Mesendoderm (in vitro differentiated cells): ENCODE data around the gene CAP2.
A peak's percentile ranks its signal among the peaks of the same experiment; 100 is the strongest.

Experiments used
- DNase-seq: peaks from one replicate; pipeline ENCODE4 v3.0.0; 2013
- H2AK5ac ChIP-seq: 2 replicates; pipeline ENCODE4 v1.6.1; 2013; ENCODE audit warnings: low read length, inconsistent platforms
- H2BK120ac ChIP-seq: 2 replicates; pipeline ENCODE4 v1.6.1; 2013; ENCODE audit warnings: low read depth, mild to moderate bottlenecking, low read length, moderate library complexity, mixed read lengths
- H2BK15ac ChIP-seq: replicated peaks from 2 replicates; pipeline ENCODE4 v1.6.1; 2013; ENCODE audit warnings: low read depth, mild to moderate bottlenecking, moderate library complexity
- H2BK5ac ChIP-seq: 2 replicates; pipeline ENCODE4 v1.6.1; 2013; ENCODE audit warnings: low read length, inconsistent platforms
- H3K18ac ChIP-seq: 2 replicates; pipeline ENCODE4 v1.6.1; 2013; ENCODE audit warnings: mild to moderate bottlenecking, low read length, mixed read lengths
- H3K23ac ChIP-seq: one replicate; pipeline ENCODE4 v1.6.1; 2013; ENCODE audit warnings: low read length
- H3K27ac ChIP-seq: 2 replicates; pipeline ENCODE4 v1.5.1; 2013; ENCODE audit warnings: low read depth, mild to moderate bottlenecking, inconsistent platforms, low read length, moderate library complexity
- H3K27me3 ChIP-seq: 2 replicates; pipeline ENCODE4 v1.6.1; 2013; ENCODE audit warnings: low read length, control low read depth, mild to moderate bottlenecking, inconsistent platforms; ENCODE audit not compliant: insufficient read depth, poor library complexity
- H3K36me3 ChIP-seq: 2 replicates; pipeline ENCODE4 v1.6.1; 2013; ENCODE audit warnings: low read length, inconsistent platforms; ENCODE audit not compliant: control insufficient read depth, insufficient read depth
- H3K4ac ChIP-seq: one replicate; pipeline ENCODE4 v1.6.1; 2013; ENCODE audit warnings: low read depth, mild to moderate bottlenecking, low read length, moderate library complexity
- H3K4me1 ChIP-seq: 2 replicates; pipeline ENCODE4 v1.6.1; 2013; ENCODE audit warnings: low read depth, low read length, inconsistent platforms; ENCODE audit not compliant: control insufficient read depth
- H3K4me2 ChIP-seq: 2 replicates; pipeline ENCODE4 v1.6.1; 2013; ENCODE audit warnings: low read length
- H3K4me3 ChIP-seq: 2 replicates; pipeline ENCODE4 v1.5.1; 2013; ENCODE audit warnings: mild to moderate bottlenecking, low read length
- H3K56ac ChIP-seq: one replicate; pipeline ENCODE4 v1.6.1; 2013; ENCODE audit warnings: low read length
- H3K79me1 ChIP-seq: 2 replicates; pipeline ENCODE4 v1.6.1; 2013; ENCODE audit warnings: low read length, inconsistent platforms
- H3K79me2 ChIP-seq: 2 replicates; pipeline ENCODE4 v1.6.1; 2013; ENCODE audit warnings: mild to moderate bottlenecking, low read length; ENCODE audit not compliant: control insufficient read depth, insufficient read depth
- H3K9ac ChIP-seq: 2 replicates; pipeline ENCODE4 v1.6.1; 2013; ENCODE audit warnings: low read length, inconsistent platforms
- H4K5ac ChIP-seq: one replicate; pipeline ENCODE4 v1.6.1; 2013; ENCODE audit warnings: low read length
- H4K8ac ChIP-seq: one replicate; pipeline ENCODE4 v1.6.1; 2013; ENCODE audit warnings: low read depth, mild to moderate bottlenecking, control low read depth, low read length, moderate library complexity
- WGBS: extraction: QIAGEN DNeasy Blood & Tissue Kit; methylation state at CpG from one replicate; pipeline ENCODE4 v1.1.7; 2013; ENCODE audit warnings: low lambda C conversion rate, missing lambda C conversion rate; ENCODE audit not compliant: insufficient coverage; ENCODE audit errors: extremely low coverage; 5-methylcytosine and 5-hydroxymethylcytosine counted together

CAP2 gene

GRCh38 chr6:17477356-17477755 is 84.0 kb downstream of the CAP2 start:
- Histone ChIP-seq H3K9ac (no peak overlapping the region), H3K79me1 (no peaks in the 10 kb centered on the region), H3K4me3 (no peak overlapping the region), H3K4me2 (no peak overlapping the region), H3K27me3 (no peaks in the 10 kb centered on the region), H3K23ac (no peak overlapping the region), H2AK5ac (no peak overlapping the region), H3K18ac (no peak overlapping the region), H3K27ac (no peak overlapping the region), H3K4ac (no peak overlapping the region), H2BK120ac (no peak overlapping the region), H3K56ac (no peak overlapping the region), H3K36me3 (no peaks in the 10 kb centered on the region), H4K5ac (no peak overlapping the region), H4K8ac (no peak overlapping the region), H2BK5ac (no peak overlapping the region), H2BK15ac (no peak overlapping the region), H3K79me2 (no peaks in the 10 kb centered on the region), H3K4me1 (peaks cover 2% of the 10 kb centered on the region)
- no peak for DNase-seq
- no CpG with 5 or more reads among the region's 2 CpGs for WGBS

GRCh38 chr6:17478223-17478907 is 85.0 kb downstream of the CAP2 start:
- H2BK5ac ChIP-seq, result no peak overlapping the region
- no CpG with 5 or more reads among the region's 7 CpGs for WGBS
- no peak overlapping the region for H2BK120ac ChIP-seq
- H3K9ac ChIP-seq, result no peak overlapping the region
- DNase-seq, result peak; percentile 36
- no peak overlapping the region for H2AK5ac ChIP-seq
- no peak overlapping the region for H3K4me2 ChIP-seq
- H3K27ac ChIP-seq, result no peak overlapping the region
- H4K5ac ChIP-seq, result no peak overlapping the region
- no peaks in the 10 kb centered on the region for H3K36me3 ChIP-seq
- H3K4me3 ChIP-seq, result no peak overlapping the region
- H3K56ac ChIP-seq, result no peak overlapping the region
- no peak overlapping the region for H3K18ac ChIP-seq
- H3K4ac ChIP-seq, result no peak overlapping the region
- peaks cover 2% of the 10 kb centered on the region for H3K4me1 ChIP-seq
- H3K79me1 ChIP-seq, result no peaks in the 10 kb centered on the region
- H3K79me2 ChIP-seq, result no peaks in the 10 kb centered on the region
- H3K23ac ChIP-seq, result no peak overlapping the region
- H3K27me3 ChIP-seq, result no peaks in the 10 kb centered on the region
- H4K8ac ChIP-seq, result no peak overlapping the region
- no peak overlapping the region for H2BK15ac ChIP-seq

GRCh38 chr6:17478946-17479345 is 85.6 kb downstream of the CAP2 start:
- H3K4me2 ChIP-seq, result no peak overlapping the region
- no peak overlapping the region for H3K4me3 ChIP-seq
- H3K79me1 ChIP-seq, result no peaks in the 10 kb centered on the region
- H2BK120ac ChIP-seq, result no peak overlapping the region
- DNase-seq, result no peak
- no peaks in the 10 kb centered on the region for H3K79me2 ChIP-seq
- H3K4me1 ChIP-seq, result peaks cover 2% of the 10 kb centered on the region
- no peak overlapping the region for H3K23ac ChIP-seq
- no peak overlapping the region for H4K5ac ChIP-seq
- H2BK15ac ChIP-seq, result no peak overlapping the region
- no peak overlapping the region for H3K4ac ChIP-seq
- H3K27ac ChIP-seq, result no peak overlapping the region
- no CpG with 5 or more reads among the region's 7 CpGs for WGBS
- H4K8ac ChIP-seq, result no peak overlapping the region
- no peak overlapping the region for H3K9ac ChIP-seq
- no peak overlapping the region for H3K56ac ChIP-seq
- H2BK5ac ChIP-seq, result peak overlapping the region; percentile 66
- no peaks in the 10 kb centered on the region for H3K36me3 ChIP-seq
- no peak overlapping the region for H3K18ac ChIP-seq
- H3K27me3 ChIP-seq, result no peaks in the 10 kb centered on the region
- peak overlapping the region; percentile 41 for H2AK5ac ChIP-seq

DNA sequence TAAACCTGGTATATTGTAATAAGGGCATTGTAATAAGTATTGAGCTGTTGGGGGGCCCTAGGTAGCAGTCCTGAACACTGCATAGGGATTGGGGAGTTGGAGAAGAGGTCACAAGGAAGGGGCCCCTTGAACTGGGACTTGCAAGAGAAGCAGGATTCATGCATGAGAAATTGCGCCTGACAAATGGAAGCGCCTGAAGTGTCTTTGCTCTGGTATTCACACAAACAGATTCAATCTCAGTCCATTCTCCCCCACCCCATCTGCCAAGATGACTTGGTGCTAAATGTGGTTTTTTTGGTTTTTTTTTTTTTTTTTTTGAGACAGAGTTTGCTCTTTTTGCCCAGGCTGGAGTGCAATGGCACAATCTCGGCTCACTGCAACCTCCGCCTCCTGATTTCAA is 87.1 kb downstream of the CAP2 start:
- H3K18ac ChIP-seq, result no peak overlapping the region
- no peak overlapping the region for H2BK120ac ChIP-seq
- H4K5ac ChIP-seq, result no peak overlapping the region
- no peak overlapping the region for H3K4me2 ChIP-seq
- H3K79me2 ChIP-seq, result no peaks in the 10 kb centered on the region
- H2BK5ac ChIP-seq, result no peak overlapping the region
- H3K79me1 ChIP-seq, result no peaks in the 10 kb centered on the region
- WGBS, result no CpG with 5 or more reads among the region's 4 CpGs
- no peak for DNase-seq
- no peaks in the 10 kb centered on the region for H3K27me3 ChIP-seq
- H3K4me3 ChIP-seq, result no peak overlapping the region
- no peak overlapping the region for H3K56ac ChIP-seq
- no peaks in the 10 kb centered on the region for H3K36me3 ChIP-seq
- H3K9ac ChIP-seq, result no peak overlapping the region
- no peak overlapping the region for H2AK5ac ChIP-seq
- no peak overlapping the region for H3K23ac ChIP-seq
- no peak overlapping the region for H3K4ac ChIP-seq
- H4K8ac ChIP-seq, result no peak overlapping the region
- no peak overlapping the region for H2BK15ac ChIP-seq
- no peak overlapping the region for H3K27ac ChIP-seq
- H3K4me1 ChIP-seq, result peaks cover 2% of the 10 kb centered on the region

DNA sequence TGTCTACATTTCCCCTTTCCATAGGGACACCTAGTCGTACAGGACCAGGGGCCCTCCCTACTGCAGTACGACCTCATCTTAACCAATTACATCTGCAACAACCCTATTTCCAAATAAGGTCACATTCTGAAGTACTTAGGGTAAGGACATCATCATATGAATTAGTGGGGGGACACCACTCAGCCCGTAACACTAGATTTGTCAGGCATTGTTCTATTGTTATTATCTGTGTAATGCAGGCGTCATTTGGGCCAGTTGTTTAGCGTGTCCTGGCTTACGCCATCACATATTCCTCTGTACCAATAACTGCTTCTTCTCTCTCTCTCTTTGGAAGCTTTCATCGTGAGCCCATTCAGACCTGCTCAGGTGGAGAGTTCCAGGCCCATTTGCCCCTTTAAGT is 89.3 kb downstream of the CAP2 start:
- no peak overlapping the region for H2BK15ac ChIP-seq
- no peak overlapping the region for H3K9ac ChIP-seq
- no peaks in the 10 kb centered on the region for H3K36me3 ChIP-seq
- H3K27ac ChIP-seq, result no peak overlapping the region
- H3K4ac ChIP-seq, result no peak overlapping the region
- no peak overlapping the region for H2AK5ac ChIP-seq
- H3K4me3 ChIP-seq, result no peak overlapping the region
- no peak overlapping the region for H3K18ac ChIP-seq
- no peaks in the 10 kb centered on the region for H3K79me1 ChIP-seq
- no peaks in the 10 kb centered on the region for H3K79me2 ChIP-seq
- no CpG with 5 or more reads among the region's 7 CpGs for WGBS
- no peak for DNase-seq
- no peak overlapping the region for H3K4me2 ChIP-seq
- no peak overlapping the region for H3K23ac ChIP-seq
- H4K5ac ChIP-seq, result no peak overlapping the region
- H4K8ac ChIP-seq, result no peak overlapping the region
- no peak overlapping the region for H3K56ac ChIP-seq
- H2BK5ac ChIP-seq, result no peak overlapping the region
- H3K4me1 ChIP-seq, result peaks cover 2% of the 10 kb centered on the region
- no peaks in the 10 kb centered on the region for H3K27me3 ChIP-seq
- no peak overlapping the region for H2BK120ac ChIP-seq

DNA sequence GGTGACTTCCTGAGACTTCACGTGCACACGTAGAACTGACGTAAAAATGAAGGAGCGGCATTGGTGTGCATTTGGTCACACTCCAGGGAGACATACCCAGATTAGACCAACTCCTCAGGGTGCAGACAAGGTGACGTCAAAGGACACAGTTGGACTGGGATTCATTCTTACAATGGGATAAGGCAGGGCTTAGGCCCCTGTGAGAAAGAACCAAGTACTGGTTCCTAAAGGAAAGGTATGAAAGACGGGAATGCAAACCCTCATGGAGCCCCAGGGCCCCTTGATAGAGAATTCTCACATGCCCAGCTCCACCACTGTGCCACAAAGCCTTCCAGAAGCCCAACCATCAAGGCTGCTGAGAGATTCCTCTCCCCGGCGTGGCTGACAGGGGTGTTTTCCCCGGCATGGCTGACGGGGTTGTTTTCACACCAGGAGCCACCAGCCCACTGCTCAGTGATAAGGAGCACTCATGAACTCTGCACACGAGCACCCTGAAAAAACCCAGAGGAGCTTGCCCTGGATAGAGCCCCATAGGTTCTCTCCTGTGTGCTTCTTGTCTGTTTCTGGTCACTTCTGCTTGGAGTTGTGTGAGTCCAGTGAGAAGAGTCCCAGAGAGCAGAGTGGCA is 90.1 kb downstream of the CAP2 start:
- no peak overlapping the region for H3K23ac ChIP-seq
- H3K18ac ChIP-seq, result peak overlapping the region; percentile 12
- H3K27ac ChIP-seq, result no peak overlapping the region
- H3K79me2 ChIP-seq, result no peaks in the 10 kb centered on the region
- H3K4ac ChIP-seq, result no peak overlapping the region
- H3K79me1 ChIP-seq, result no peaks in the 10 kb centered on the region
- no peak overlapping the region for H3K56ac ChIP-seq
- WGBS, result no CpG with 5 or more reads among the region's 11 CpGs
- no peak overlapping the region for H2BK15ac ChIP-seq
- H4K5ac ChIP-seq, result no peak overlapping the region
- H3K4me1 ChIP-seq, result peaks cover 2% of the 10 kb centered on the region
- no peak overlapping the region for H2BK5ac ChIP-seq
- H3K9ac ChIP-seq, result no peak overlapping the region
- H3K36me3 ChIP-seq, result no peaks in the 10 kb centered on the region
- H3K4me2 ChIP-seq, result no peak overlapping the region
- H2AK5ac ChIP-seq, result no peak overlapping the region
- no peak for DNase-seq
- no peak overlapping the region for H4K8ac ChIP-seq
- H3K27me3 ChIP-seq, result no peaks in the 10 kb centered on the region
- H3K4me3 ChIP-seq, result no peak overlapping the region
- H2BK120ac ChIP-seq, result no peak overlapping the region
